Stomach (tissue), 4 donors: ENCODE results near the gene SPATA22.

Source experiments
- CTCF ChIP-seq, 7 experiments: fragments of 450-650 bp in 4 of 7; fragments of 200-600 bp in 3 of 7; sonication (generic) in 3 of 7; IDR thresholded peaks; one replicate each; pipeline ENCODE4 v1.5.1; 2016 to 2019; ENCODE audit warnings: antibody characterized with exemption in 7 of 7, control low read depth in 2 of 7, mild to moderate bottlenecking in 1 of 7
- EP300 ChIP-seq: sonication (generic); formaldehyde crosslinking; IDR thresholded peaks from one replicate; pipeline ENCODE4 v1.6.1; 2017; ENCODE audit warnings: antibody characterized with exemption

GRCh38 chr17:3400055-3400454 is 71.6 kb downstream of the SPATA22 start:
- TF ChIP-seq EP300 (no peak), CTCF (IDR thresholded peaks at IDR 0.05) (no peak)
